ENCODE data around the gene TMC2.
"Not testable (repeated sequence)": the region's sequence is repeated elsewhere in the genome, so short reads cannot be mapped to it uniquely, and the experiment has no call there.

TMC2 gene

GRCh38 chr20:2516399-2516798 is 20.0 kb upstream of the TMC2 start:
- Histone ChIP-seq H3K4me3 (ENCODE audit: low read length) (no peak overlapping the region), H3K27me3 (ENCODE audit: control insufficient read depth, insufficient read depth, low read length) (peaks cover 25% of the 10 kb centered on the region), H3K36me3 (ENCODE audit: control insufficient read depth, insufficient read depth, low read length) (no peaks in the 10 kb centered on the region), H3K9me3 (ENCODE audit: control insufficient read depth, insufficient read depth, low read length) (no peaks in the 10 kb centered on the region), H3K27ac (ENCODE audit: low read length) (no peak overlapping the region), H3K4me1 (ENCODE audit: control insufficient read depth, insufficient read depth, low read length) (no peaks in the 10 kb centered on the region)
- no CpG with 5 or more reads among the region's 2 CpGs for WGBS (ENCODE audit: insufficient coverage, insufficient read length)
- no peak for DNase-seq (ENCODE audit: low read depth, low spot score)

- DNase-seq (ENCODE audit: low read depth, low spot score), result no peak
- Histone ChIP-seq H3K4me1 (ENCODE audit: control insufficient read depth, insufficient read depth, low read length) (no peaks in the 10 kb centered on the region), H3K4me3 (ENCODE audit: low read length) (no peak overlapping the region), H3K36me3 (ENCODE audit: control insufficient read depth, insufficient read depth, low read length) (no peaks in the 10 kb centered on the region), H3K27ac (ENCODE audit: low read length) (no peak overlapping the region), H3K27me3 (ENCODE audit: control insufficient read depth, insufficient read depth, low read length) (peaks cover 25% of the 10 kb centered on the region), H3K9me3 (ENCODE audit: control insufficient read depth, insufficient read depth, low read length) (no peaks in the 10 kb centered on the region)
- no CpG with 5 or more reads among the region's 10 CpGs for WGBS (ENCODE audit: insufficient coverage, insufficient read length)
Observed at GRCh38 chr20:2518096-2518495, 18.3 kb upstream of the TMC2 start.

- Histone ChIP-seq H3K27me3 (ENCODE audit: control insufficient read depth, insufficient read depth, low read length) (peaks cover 25% of the 10 kb centered on the region), H3K36me3 (ENCODE audit: control insufficient read depth, insufficient read depth, low read length) (no peaks in the 10 kb centered on the region), H3K4me3 (ENCODE audit: low read length) (no peak overlapping the region), H3K9me3 (ENCODE audit: control insufficient read depth, insufficient read depth, low read length) (no peaks in the 10 kb centered on the region), H3K4me1 (ENCODE audit: control insufficient read depth, insufficient read depth, low read length) (no peaks in the 10 kb centered on the region), H3K27ac (ENCODE audit: low read length) (no peak overlapping the region)
- 100% methylated on average over 1 of the region's 4 CpGs for WGBS (ENCODE audit: insufficient coverage, insufficient read length)
- no peak for DNase-seq (ENCODE audit: low read depth, low spot score)
Observed at GRCh38 chr20:2518558-2518957, 17.8 kb upstream of the TMC2 start.

GRCh38 chr20:2519115-2519809 is 17.1 kb upstream of the TMC2 start:
- H3K4me3 ChIP-seq (ENCODE audit: low read length), result no peak overlapping the region
- H3K4me1 ChIP-seq (ENCODE audit: control insufficient read depth, insufficient read depth, low read length), result no peaks in the 10 kb centered on the region

GRCh38 chr20:2520617-2521016 is 15.8 kb upstream of the TMC2 start:
- WGBS (ENCODE audit: insufficient coverage, insufficient read length), result no CpG with 5 or more reads among the region's 3 CpGs
- DNase-seq (ENCODE audit: low read depth, low spot score), result no peak
- no peak overlapping the region for H3K27ac ChIP-seq (ENCODE audit: low read length)
- no peaks in the 10 kb centered on the region for H3K36me3 ChIP-seq (ENCODE audit: control insufficient read depth, insufficient read depth, low read length)
- no peaks in the 10 kb centered on the region for H3K4me1 ChIP-seq (ENCODE audit: control insufficient read depth, insufficient read depth, low read length)
- H3K9me3 ChIP-seq (ENCODE audit: control insufficient read depth, insufficient read depth, low read length), result no peaks in the 10 kb centered on the region
- H3K4me3 ChIP-seq (ENCODE audit: low read length), result no peak overlapping the region
- H3K27me3 ChIP-seq (ENCODE audit: control insufficient read depth, insufficient read depth, low read length), result peaks cover 27% of the 10 kb centered on the region

More at GRCh38 chr20:2519115-2519809, 17.1 kb upstream of the TMC2 start:
- H3K27ac ChIP-seq (ENCODE audit: low read length), result no peak overlapping the region
- H3K9me3 ChIP-seq (ENCODE audit: control insufficient read depth, insufficient read depth, low read length), result no peaks in the 10 kb centered on the region
- DNase-seq (ENCODE audit: low read depth, low spot score), result no peak
- no peaks in the 10 kb centered on the region for H3K36me3 ChIP-seq (ENCODE audit: control insufficient read depth, insufficient read depth, low read length)
- WGBS (ENCODE audit: insufficient coverage, insufficient read length), result 100% methylated on average over 2 of the region's 4 CpGs
- H3K27me3 ChIP-seq (ENCODE audit: control insufficient read depth, insufficient read depth, low read length), result peaks cover 25% of the 10 kb centered on the region

GRCh38 chr20:2521369-2522305 is 14.7 kb upstream of the TMC2 start:
- no peak for DNase-seq (ENCODE audit: low read depth, low spot score)
- no CpG with 5 or more reads among the region's 10 CpGs for WGBS (ENCODE audit: insufficient coverage, insufficient read length)
- peaks cover 18% of the 10 kb centered on the region for H3K27me3 ChIP-seq (ENCODE audit: control insufficient read depth, insufficient read depth, low read length)

GRCh38 chr20:2522826-2523429 is 13.4 kb upstream of the TMC2 start:
- H3K9me3 ChIP-seq (ENCODE audit: control insufficient read depth, insufficient read depth, low read length); H3K36me3 ChIP-seq (ENCODE audit: control insufficient read depth, insufficient read depth, low read length); DNase-seq (ENCODE audit: low read depth, low spot score); H3K4me1 ChIP-seq (ENCODE audit: control insufficient read depth, insufficient read depth, low read length); H3K27ac ChIP-seq (ENCODE audit: low read length); H3K4me3 ChIP-seq (ENCODE audit: low read length): not testable (repeated sequence)
- no CpG with 5 or more reads among the region's 5 CpGs for WGBS (ENCODE audit: insufficient coverage, insufficient read length)
- H3K27me3 ChIP-seq (ENCODE audit: control insufficient read depth, insufficient read depth, low read length), result peaks cover 18% of the 10 kb centered on the region

More at GRCh38 chr20:2521369-2522305, 14.7 kb upstream of the TMC2 start:
- no peaks in the 10 kb centered on the region for H3K4me1 ChIP-seq (ENCODE audit: control insufficient read depth, insufficient read depth, low read length)
- H3K36me3 ChIP-seq (ENCODE audit: control insufficient read depth, insufficient read depth, low read length), result no peaks in the 10 kb centered on the region
- no peak overlapping the region for H3K27ac ChIP-seq (ENCODE audit: low read length)
- H3K4me3 ChIP-seq (ENCODE audit: low read length), result no peak overlapping the region
- H3K9me3 ChIP-seq (ENCODE audit: control insufficient read depth, insufficient read depth, low read length), result no peaks in the 10 kb centered on the region

GRCh38 chr20:2523919-2524708 is 12.3 kb upstream of the TMC2 start:
- no peak for DNase-seq (ENCODE audit: low read depth, low spot score)
- H3K4me1 ChIP-seq (ENCODE audit: control insufficient read depth, insufficient read depth, low read length), result no peaks in the 10 kb centered on the region
- H3K4me3 ChIP-seq (ENCODE audit: low read length), result peak overlapping the region; percentile 61
- H3K27me3 ChIP-seq (ENCODE audit: control insufficient read depth, insufficient read depth, low read length), result peaks cover 17% of the 10 kb centered on the region
- no peaks in the 10 kb centered on the region for H3K9me3 ChIP-seq (ENCODE audit: control insufficient read depth, insufficient read depth, low read length)
- WGBS (ENCODE audit: insufficient coverage, insufficient read length), result no CpG with 5 or more reads among the region's 26 CpGs
- no peak overlapping the region for H3K27ac ChIP-seq (ENCODE audit: low read length)
- H3K36me3 ChIP-seq (ENCODE audit: control insufficient read depth, insufficient read depth, low read length), result no peaks in the 10 kb centered on the region

GRCh38 chr20:2524709-2525506 is 11.5 kb upstream of the TMC2 start:
- no peak overlapping the region for H3K27ac ChIP-seq (ENCODE audit: low read length)
- H3K36me3 ChIP-seq (ENCODE audit: control insufficient read depth, insufficient read depth, low read length), result no peaks in the 10 kb centered on the region
- peak overlapping the region; percentile 61 for H3K4me3 ChIP-seq (ENCODE audit: low read length)
- WGBS (ENCODE audit: insufficient coverage, insufficient read length), result no CpG with 5 or more reads among the region's 64 CpGs
- no peak for DNase-seq (ENCODE audit: low read depth, low spot score)
- H3K9me3 ChIP-seq (ENCODE audit: control insufficient read depth, insufficient read depth, low read length), result no peaks in the 10 kb centered on the region
- peaks cover 17% of the 10 kb centered on the region for H3K27me3 ChIP-seq (ENCODE audit: control insufficient read depth, insufficient read depth, low read length)
- no peaks in the 10 kb centered on the region for H3K4me1 ChIP-seq (ENCODE audit: control insufficient read depth, insufficient read depth, low read length)

Data from iPS DF 6.9 (cell line).